ENCODE measurements around the gene BUD31. TPM values are rescaled to one million over a fixed set of nuclear protein-coding genes. Genes with fewer than 3 reads are reported as not detected.
A peak's percentile ranks its signal among the peaks of the same experiment; 100 is the strongest.
"Not testable (repeated sequence)": the region's sequence is repeated elsewhere in the genome, so short reads cannot be mapped to it uniquely, and the experiment has no call there.

BUD31 gene
- total RNA-seq, 6 donors from 2014 or later: 48.8 to 85.7 (median 63.8) TPM

DNA sequence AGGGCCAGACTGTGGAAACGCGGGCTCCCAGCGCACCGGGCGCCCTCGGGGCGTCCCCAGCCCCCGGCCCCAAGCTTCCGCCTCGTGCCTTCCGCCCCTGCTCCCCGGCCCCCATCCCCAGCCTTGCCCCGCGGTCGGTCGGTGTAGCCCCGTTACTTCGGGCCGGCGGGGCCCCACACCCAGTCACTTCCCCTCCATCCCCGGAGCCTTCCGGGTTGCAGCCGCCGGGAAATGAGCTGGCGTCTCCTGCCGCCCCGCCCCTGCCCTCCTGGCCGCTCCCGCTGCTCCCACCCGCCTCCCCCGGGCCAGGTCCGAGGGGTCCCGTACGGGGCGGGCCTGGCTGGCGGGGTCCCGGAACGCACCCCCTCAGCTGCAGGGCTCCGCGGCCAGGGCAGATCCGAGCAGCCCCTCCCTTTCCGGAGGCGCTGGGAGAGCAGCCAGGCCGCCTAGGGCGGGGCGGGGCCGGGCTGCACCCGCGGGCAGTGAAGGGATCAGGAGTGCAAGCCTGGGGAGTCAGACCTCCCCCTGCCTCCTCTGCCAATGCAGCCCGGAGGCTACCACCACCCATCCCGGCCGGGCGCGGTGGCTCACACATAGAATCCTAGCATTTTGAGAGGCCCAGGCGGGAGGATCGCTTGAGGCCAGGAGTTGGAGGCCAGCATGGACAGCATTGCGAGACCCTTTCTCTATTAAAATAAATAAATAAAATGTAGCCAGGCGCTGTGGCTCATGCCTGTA lies 33.5 kb upstream of the BUD31 start:
- Histone ChIP-seq H3K4me1 (peaks cover 45 to 71% (median 51%) of the 10 kb centered on the region in 4 donors), H3K27me3 (no peaks in the 10 kb centered on the region), H3K9me3 (no peaks in the 10 kb centered on the region), H3K4me3 (peak overlapping the region; percentile 76 to 99 (median 88)), H3K36me3 (peaks cover 0 to 22% (median 16%) of the 10 kb centered on the region in 4 donors), H3K27ac (peak overlapping the region; percentile 93 to 98 (median 96))
- 8 to 33% methylated on average over 4 to 18 of the region's 58 CpGs for WGBS, 2 donors
- TF ChIP-seq, protein P1, sequence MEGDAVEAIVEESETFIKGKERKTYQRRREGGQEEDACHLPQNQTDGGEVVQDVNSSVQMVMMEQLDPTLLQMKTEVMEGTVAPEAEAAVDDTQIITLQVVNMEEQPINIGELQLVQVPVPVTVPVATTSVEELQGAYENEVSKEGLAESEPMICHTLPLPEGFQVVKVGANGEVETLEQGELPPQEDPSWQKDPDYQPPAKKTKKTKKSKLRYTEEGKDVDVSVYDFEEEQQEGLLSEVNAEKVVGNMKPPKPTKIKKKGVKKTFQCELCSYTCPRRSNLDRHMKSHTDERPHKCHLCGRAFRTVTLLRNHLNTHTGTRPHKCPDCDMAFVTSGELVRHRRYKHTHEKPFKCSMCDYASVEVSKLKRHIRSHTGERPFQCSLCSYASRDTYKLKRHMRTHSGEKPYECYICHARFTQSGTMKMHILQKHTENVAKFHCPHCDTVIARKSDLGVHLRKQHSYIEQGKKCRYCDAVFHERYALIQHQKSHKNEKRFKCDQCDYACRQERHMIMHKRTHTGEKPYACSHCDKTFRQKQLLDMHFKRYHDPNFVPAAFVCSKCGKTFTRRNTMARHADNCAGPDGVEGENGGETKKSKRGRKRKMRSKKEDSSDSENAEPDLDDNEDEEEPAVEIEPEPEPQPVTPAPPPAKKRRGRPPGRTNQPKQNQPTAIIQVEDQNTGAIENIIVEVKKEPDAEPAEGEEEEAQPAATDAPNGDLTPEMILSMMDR (IDR thresholded peaks at IDR 0.05): peak in 1 of 6 experiments; percentile 13
- peak in 2 of 4 donors; percentile 60 to 69 for TF ChIP-seq POLR2A (IDR thresholded peaks at IDR 0.05)
- peak; percentile 78 to 85 for TF ChIP-seq POLR2AphosphoS5 (IDR thresholded peaks at IDR 0.05)
- peak in 1 of 4 donors; percentile 51 for TF ChIP-seq EP300 (IDR thresholded peaks at IDR 0.05)
- ATAC-seq (ENCODE audit: low FRiP score in 2 of 2) (peak; percentile 83 to 85), DNase-seq (peak; percentile 90 to 96)

DNA sequence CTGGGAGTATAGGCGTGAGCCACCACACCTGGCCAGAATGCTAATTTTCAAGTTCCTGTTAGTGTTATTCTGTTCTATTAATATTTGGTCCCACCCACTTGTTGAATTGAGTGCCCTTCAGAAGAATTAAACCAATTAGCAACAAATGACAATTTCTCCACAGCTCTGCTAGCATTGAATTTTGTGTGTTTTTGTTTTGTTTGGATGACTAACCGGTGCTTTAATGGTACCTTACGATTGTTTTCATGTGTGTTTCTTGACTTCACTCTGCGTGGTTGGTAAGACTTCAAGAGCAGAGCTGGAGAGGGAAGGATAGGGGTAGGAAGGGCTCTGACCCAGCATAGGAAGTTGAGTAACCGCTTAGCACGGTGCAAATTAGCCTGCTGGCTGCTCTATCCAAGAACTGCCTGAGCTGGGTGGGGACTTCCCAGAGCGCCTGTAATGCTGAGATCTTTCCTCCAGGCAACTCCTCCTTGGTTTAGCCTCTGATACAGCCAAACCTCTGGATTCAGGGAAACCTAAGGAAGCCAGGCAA lies 29.7 kb upstream of the BUD31 start:
- 8 to 10% methylated on average over 7 of the region's 7 CpGs for WGBS, 2 donors
- ATAC-seq (ENCODE audit: low FRiP score in 2 of 2) (peak; percentile 81 to 87), DNase-seq (peak in 1 of 2 donors; percentile 94)
- Histone ChIP-seq H3K4me1 (peaks cover 50 to 71% (median 52%) of the 10 kb centered on the region in 4 donors), H3K9me3 (no peaks in the 10 kb centered on the region), H3K36me3 (peaks cover 0 to 36% (median 16%) of the 10 kb centered on the region in 4 donors), H3K27me3 (no peaks in the 10 kb centered on the region), H3K27ac (peak overlapping the region; percentile 83 to 96 (median 93)), H3K4me3 (peak overlapping the region in 3 of 4 donors; percentile 11 to 31 (median 12))
- TF ChIP-seq POLR2A (IDR thresholded peaks at IDR 0.05) (peak in 1 of 4 donors; percentile 22), EP300 (IDR thresholded peaks at IDR 0.05) (peak in 1 of 4 donors; percentile 51), POLR2AphosphoS5 (IDR thresholded peaks at IDR 0.05) (peak; percentile 74 to 78)
- TF ChIP-seq, protein P1 (IDR thresholded peaks at IDR 0.05): peak in 2 of 6 experiments; percentile 16 to 34

DNA sequence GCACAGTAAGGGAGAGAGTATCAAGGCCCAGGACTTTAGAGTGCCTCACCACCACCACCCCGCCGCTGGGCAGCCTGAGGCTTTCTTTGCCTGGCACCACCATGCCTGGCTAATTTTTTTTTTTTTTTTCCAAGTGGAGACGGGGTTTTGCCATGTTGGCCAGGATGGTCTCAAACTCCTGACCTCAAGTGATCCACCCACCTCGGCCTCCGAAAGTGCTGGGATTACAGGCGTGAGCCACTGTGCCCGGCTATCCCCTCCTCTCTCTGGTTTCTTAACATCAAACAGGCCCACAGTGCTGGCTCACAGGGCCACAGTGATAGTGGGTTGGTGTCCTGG lies 29.1 kb upstream of the BUD31 start:
- H3K4me1 ChIP-seq: peaks cover 50 to 72% (median 55%) of the 10 kb centered on the region in 4 donors
- peak overlapping the region in 3 of 4 donors; percentile 11 to 31 (median 12) for H3K4me3 ChIP-seq
- not testable (repeated sequence) for DNase-seq; ATAC-seq (ENCODE audit: low FRiP score in 2 of 2); H3K27me3 ChIP-seq; H3K9me3 ChIP-seq
- peak overlapping the region; percentile 83 to 96 (median 93) for H3K27ac ChIP-seq
- peaks cover 0 to 36% (median 16%) of the 10 kb centered on the region in 4 donors for H3K36me3 ChIP-seq
- WGBS, 2 donors: 45 to 47% methylated on average over 7 of the region's 7 CpGs

DNA sequence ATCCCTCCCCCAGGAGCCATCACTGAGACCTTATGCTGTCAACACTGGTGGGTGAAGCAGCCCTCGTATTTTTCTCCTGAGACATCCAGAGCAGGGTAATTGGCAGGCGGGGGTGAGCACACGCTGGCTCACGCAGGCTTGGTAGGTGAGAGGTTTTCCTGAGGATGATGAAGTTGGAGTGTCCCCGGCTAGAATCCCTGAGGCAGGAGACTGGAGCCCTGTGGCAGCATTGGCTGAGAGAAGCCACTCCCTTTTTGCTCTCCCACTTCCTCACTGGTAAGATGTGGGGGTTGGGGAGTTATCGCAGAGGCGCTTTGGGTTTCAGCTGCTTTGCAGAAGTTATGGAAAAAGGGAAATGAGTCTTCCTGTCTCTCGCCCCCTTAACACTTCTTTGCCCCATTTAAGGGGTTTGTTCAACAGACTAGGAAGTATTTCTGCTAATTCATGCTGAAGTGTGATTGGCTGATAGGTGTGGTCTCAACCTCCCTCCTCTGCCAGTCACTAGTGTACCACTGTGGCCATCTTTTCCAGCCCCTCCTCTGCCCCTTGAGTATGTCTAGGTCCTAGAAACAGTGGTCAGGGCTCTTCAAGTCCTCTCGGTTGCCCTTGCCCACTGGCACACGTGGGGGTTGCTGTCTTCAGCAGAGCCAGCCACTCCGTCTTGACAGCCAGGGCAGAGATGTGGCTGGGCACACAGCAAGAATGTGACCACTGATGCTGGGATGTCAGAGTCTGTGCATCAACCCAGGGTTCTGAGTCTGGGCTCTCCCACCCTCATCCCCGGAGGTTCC lies 28.5 kb upstream of the BUD31 start:
- DNase-seq: peak in 1 of 2 donors; percentile 81
- peaks cover 50 to 72% (median 55%) of the 10 kb centered on the region in 4 donors for H3K4me1 ChIP-seq
- peaks cover 0 to 36% (median 17%) of the 10 kb centered on the region in 4 donors for H3K36me3 ChIP-seq
- no peaks in the 10 kb centered on the region for H3K9me3 ChIP-seq
- peak overlapping the region in 3 of 4 donors; percentile 11 to 31 (median 12) for H3K4me3 ChIP-seq
- no peaks in the 10 kb centered on the region for H3K27me3 ChIP-seq
- H3K27ac ChIP-seq: peak overlapping the region; percentile 83 to 96 (median 93)
- TF ChIP-seq, protein P1 (IDR thresholded peaks at IDR 0.05): no peak
- TF ChIP-seq POLR2A (IDR thresholded peaks at IDR 0.05) (peak in 2 of 4 donors; percentile 32 to 44), POLR2AphosphoS5 (IDR thresholded peaks at IDR 0.05) (peak in 1 of 2 donors; percentile 32)
- ATAC-seq (ENCODE audit: low FRiP score in 2 of 2): peak; percentile 38 to 73
- WGBS, 2 donors: 37 to 38% methylated on average over 12 of the region's 12 CpGs
